HT1080 (cell line): ENCODE data around the gene ABI1. TPM values are rescaled to one million over a fixed set of nuclear protein-coding genes. Genes with fewer than 3 reads are reported as not detected.

Experiments
- DNase-seq: peaks from one replicate; pipeline ENCODE4 v3.0.0-alpha.2; 2015; ENCODE audit warnings: low read depth
- total RNA-seq: library from RNA; depleted of rRNA; stranded (reverse); fragments of >200 nt; shearing (Covaris generic); gene quantifications from 2 replicates; pipeline ENCODE4 v1.2.3, GENCODE V29; 2014

ABI1 gene
- total RNA-seq, 1 experiment from 2014 or later = 49.8 TPM

- DNase-seq = no peak
These were observed 5.6 kb downstream of the ABI1 start for GRCh38 chr10:26855186-26855585.

GRCh38 chr10:26854524-26854923, 6.2 kb downstream of the ABI1 start:
- no peak for DNase-seq

DNA sequence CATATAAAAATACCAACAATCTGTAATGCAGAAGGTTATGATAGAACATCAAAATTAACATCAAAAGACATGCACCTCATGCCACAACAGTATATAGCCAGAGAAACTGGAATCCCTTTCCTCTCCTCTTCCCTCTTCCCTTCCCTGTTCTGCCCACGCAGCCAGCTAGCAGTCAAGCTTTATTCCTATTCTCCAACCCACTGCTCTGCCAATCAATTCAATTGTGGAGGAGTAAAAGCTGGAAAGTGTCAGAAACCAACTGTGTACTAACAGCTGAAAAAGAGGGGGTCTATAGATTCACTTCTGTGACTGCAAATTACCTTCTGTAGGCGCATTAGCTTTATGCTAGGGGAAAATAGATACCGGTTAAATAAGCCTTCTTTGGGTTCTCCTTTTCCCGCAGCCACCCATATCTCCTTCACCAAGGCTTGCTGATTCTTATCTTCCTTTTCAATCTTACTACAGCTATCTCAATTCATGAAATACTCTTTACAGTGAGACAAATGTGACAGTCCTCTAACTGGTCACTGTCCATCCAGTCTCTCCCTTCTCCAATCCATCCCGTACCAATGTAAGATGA, 16.3 kb downstream of the ABI1 start:
- DNase-seq = no peak

DNA sequence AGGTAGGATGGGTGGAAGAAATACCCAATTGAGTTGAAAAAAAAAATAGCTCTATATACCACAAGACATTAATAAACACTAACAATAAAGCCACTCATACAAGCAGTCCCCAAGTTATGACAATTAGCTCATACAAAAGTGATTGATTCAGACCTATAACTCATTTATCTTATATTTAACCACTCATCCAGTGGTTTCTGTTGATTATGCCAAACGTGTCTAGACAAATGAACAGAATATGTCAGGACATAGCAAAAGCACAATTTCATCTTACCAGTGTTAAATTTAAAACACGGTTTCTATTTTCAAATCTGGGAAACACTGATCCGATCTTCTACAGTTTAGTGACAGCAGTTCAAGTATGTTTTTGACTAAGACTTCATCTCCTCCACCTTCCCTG, 17.0 kb downstream of the ABI1 start:
- no peak for DNase-seq

DNA sequence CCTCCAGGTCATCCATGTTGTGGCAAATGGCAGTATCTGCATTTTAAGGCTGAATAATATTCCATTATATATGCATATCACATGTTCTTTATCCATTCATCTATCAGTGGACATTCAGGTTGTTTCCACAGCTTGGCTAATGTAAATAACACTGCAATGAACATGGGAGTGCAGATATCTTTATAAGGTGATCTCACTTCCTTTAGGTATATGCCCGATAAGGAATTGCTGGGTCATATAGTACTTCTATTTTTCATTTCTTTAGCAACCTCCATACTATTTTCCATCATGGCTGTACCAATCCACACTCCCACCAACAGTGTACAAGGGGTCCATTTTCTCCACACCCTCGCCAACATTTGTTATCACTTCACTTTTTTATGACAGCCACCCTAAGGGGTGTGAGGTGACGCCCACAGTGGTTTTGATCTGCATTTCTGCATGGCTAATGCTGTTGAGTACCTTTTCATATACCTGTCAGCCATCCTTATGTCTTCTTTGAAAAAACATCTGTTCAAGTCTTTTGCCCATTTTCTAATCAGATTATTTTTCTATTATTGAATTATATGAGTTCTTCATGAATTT, 18.9 kb downstream of the ABI1 start:
- no peak for DNase-seq

- no peak for DNase-seq
These were observed 19.6 kb downstream of the ABI1 start for GRCh38 chr10:26840938-26841732.

DNA sequence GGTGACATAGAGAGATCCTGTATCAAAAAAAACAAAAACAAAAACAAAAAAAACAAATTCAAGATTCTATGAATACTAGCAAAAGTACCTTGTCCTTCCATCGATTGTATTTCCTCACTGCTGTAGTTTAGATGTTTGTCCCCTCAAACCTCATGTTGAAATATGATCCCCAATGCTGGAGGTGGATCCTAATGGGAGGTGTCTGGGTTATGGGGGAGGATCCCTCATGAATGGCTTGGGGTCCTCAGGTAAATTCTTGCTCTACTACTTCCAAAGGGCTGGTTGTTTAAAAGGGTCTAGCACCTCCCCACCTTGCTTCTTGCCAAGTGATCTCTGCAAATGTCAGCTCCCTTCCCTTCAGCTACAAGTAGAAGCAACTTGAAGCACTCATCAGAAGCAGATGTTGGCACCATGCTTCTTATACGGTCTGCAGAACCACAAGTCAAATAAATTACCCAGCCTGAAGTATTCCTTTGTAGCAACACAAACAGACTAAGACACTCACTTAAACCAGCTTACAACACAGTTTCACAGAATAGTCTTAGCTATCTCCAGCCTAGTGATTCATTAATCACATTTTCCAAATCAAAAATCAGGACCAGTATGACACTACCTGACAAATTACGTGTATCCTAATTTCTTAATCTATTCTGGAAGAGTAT, 20.7 kb downstream of the ABI1 start:
- DNase-seq = no peak

GRCh38 chr10:26837139-26837538, 23.6 kb downstream of the ABI1 start:
- DNase-seq = no peak

GRCh38 chr10:26835025-26835424, 25.7 kb downstream of the ABI1 start:
- DNase-seq = no peak

DNA sequence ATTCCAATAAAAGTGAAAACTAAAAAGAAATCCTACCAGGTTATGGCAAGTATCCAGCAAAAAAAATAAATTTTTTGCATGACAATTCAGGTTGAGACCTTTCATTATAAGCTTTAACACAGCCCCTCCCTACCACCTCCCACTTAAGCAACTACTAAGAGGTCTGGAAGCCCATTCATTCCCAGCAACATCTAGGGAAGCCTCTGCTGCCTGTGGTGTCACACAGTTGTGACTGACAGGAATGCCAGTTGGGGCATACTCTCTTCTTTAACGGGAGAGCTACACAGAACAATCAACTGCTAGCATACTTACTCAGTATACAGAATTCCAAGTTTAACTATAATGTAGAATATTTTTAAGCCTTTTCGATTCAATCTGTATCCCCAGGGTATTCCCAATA, 27.8 kb downstream of the ABI1 start:
- DNase-seq = no peak

- no peak for DNase-seq
These were observed 28.8 kb downstream of the ABI1 start for GRCh38 chr10:26831936-26832335.

- no peak for DNase-seq
These were observed 30.8 kb downstream of the ABI1 start for GRCh38 chr10:26829810-26830515.

DNA sequence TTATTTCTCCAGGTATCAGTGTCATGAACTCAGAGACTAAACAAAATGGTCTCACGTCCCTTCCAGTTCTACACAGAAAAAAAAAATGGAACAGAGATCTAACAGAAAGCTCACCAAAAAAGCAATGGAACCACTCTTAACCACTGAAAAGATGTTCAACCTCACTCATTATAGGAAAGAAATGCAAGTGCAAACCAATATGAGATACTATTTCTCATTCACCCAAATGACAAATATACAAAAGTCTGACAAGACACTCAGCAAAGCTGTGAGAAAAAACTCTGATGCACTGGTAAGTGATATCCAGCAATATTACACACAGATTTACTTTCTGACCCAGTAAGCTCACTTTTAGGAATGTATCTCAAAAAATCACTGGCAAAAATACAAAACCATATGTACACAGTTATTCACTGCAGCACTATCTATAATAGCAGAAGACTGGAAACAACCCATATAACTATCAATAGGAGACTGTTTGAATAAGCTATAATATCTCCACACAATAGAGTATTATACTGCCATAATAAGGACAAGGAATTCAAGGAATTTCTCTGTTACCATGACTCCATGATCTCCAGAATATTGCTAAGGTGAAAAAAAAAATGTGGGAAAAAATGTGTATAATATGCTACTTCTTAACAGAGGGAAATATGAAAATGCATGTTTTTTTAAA, 36.6 kb downstream of the ABI1 start:
- no peak for DNase-seq

GRCh38 chr10:26821699-26822570, 38.8 kb downstream of the ABI1 start:
- no peak for DNase-seq

GRCh38 chr10:26815500-26815899, 45.3 kb downstream of the ABI1 start:
- no peak for DNase-seq

- no peak for DNase-seq
These were observed 50.2 kb downstream of the ABI1 start for GRCh38 chr10:26810435-26811026.

GRCh38 chr10:26809973-26810372, 50.8 kb downstream of the ABI1 start:
- no peak for DNase-seq

DNA sequence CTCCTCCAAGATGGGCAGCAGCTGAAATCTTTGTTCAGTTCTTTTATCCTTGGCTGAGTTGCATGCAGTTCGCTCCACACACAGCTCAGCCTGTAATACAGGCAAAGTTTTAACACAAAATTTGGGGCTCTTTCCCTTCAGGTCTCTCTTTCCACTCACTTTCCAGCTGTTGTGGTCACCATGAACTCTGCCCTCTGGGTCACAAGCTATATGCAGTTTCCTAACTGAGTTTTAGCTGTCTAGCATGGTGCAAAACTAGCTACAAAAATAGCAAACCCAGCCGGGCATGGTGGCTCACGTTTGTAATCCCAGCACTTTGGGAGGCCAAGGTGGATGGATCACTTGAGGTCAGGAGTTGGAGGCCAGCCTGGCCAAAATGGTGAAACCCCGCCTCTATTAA, 53.2 kb downstream of the ABI1 start:
- no peak for DNase-seq

DNA sequence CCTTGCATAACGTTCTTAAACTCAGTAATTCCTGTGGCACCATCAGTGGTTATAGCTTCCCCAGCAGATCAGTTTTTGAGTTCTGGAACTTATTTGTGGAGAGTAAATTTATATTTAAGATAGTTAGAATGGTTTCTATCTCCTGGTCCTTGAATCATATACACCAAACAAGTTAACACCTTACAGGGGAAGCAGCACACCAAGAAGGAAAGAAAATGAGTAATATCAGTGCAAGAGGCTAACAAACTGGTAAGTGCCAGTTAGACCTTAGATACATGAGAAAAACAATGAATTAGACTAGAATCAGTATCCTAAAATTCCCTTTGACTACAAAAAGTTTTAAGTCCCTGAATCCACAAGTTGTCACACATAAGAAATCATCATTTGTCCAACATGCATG, 54.2 kb downstream of the ABI1 start:
- DNase-seq = no peak
